Lung (tissue), 12 donors: Measurements from ENCODE around the gene SMAD5. TPM values are rescaled to one million over a fixed set of nuclear protein-coding genes. Genes with fewer than 3 reads are reported as not detected.

Experiments used
- ATAC-seq: fragments of 200-7000 bp; cut with Tn5 transposase; one replicate; pipeline ENCODE4 v1.9.1; 2020; ENCODE audit warnings: moderate number of reproducible peaks; ENCODE audit not compliant: insufficient read depth, low FRiP score
- DNase-seq, 3 donors: peaks; one replicate each; pipeline ENCODE4 v3.0.0-alpha.2; 2013 to 2017
- H3K27ac ChIP-seq, 2 donors: one replicate each; pipeline ENCODE4 v1.5.1; 2013; ENCODE audit warnings: mild to moderate bottlenecking in 2 of 2, moderate library complexity in 2 of 2, control low read depth in 1 of 2, inconsistent platforms in 1 of 2, low read depth in 1 of 2, low read length in 1 of 2
- H3K27me3 ChIP-seq, 3 donors: one replicate each; pipeline ENCODE4 v1.5.1; 2013; ENCODE audit warnings: low read length in 2 of 3; ENCODE audit not compliant: control insufficient read depth in 3 of 3, insufficient read depth in 3 of 3
- H3K36me3 ChIP-seq, 4 donors: one replicate each; pipeline ENCODE4 v1.5.1; 2013; ENCODE audit warnings: low read length in 4 of 4, mild to moderate bottlenecking in 1 of 4, moderate library complexity in 1 of 4; ENCODE audit not compliant: control insufficient read depth in 4 of 4, insufficient read depth in 4 of 4
- H3K4me1 ChIP-seq, 5 donors: one replicate each; pipeline ENCODE4 v1.5.1; 2013; ENCODE audit warnings: low read length in 5 of 5, mild to moderate bottlenecking in 2 of 5, moderate library complexity in 1 of 5; ENCODE audit not compliant: control insufficient read depth in 5 of 5, insufficient read depth in 5 of 5
- H3K4me3 ChIP-seq: one replicate; pipeline ENCODE4 v1.5.1; 2013; ENCODE audit warnings: mild to moderate bottlenecking, control low read depth, moderate library complexity
- H3K9ac ChIP-seq, 2 donors: one replicate each; pipeline ENCODE4 v1.5.1; 2013; ENCODE audit warnings: low read length in 2 of 2, control low read depth in 1 of 2; ENCODE audit not compliant: insufficient read depth in 1 of 2
- H3K9me3 ChIP-seq, 4 donors: one replicate each; pipeline ENCODE4 v1.5.1; 2013; ENCODE audit warnings: low read length in 3 of 4, mild to moderate bottlenecking in 1 of 4, moderate library complexity in 1 of 4; ENCODE audit not compliant: control insufficient read depth in 4 of 4, insufficient read depth in 3 of 4
- CTCF ChIP-seq: IDR thresholded peaks from 2 replicates; pipeline ENCODE4 v1.5.1; 2012; ENCODE audit warnings: mild to moderate bottlenecking; ENCODE audit errors: control extremely low read depth, extremely low read depth
- WGBS, 2 donors: extraction: QIAGEN DNeasy Blood & Tissue Kit; methylation state at CpG; one replicate each; pipeline ENCODE4 v1.1.7; 2013; 5-methylcytosine and 5-hydroxymethylcytosine counted together
- polyA plus RNA-seq, 2 donors: library from polyadenylated mRNA; stranded (reverse); fragments of 200-250 nt; gene quantifications; one replicate each; pipeline ENCODE4 v1.2.1, GENCODE V29; 2013
- total RNA-seq, 2 donors: library from RNA; depleted of rRNA in 1 of 2; stranded (reverse); fragments of >200 nt in 1 of 2; gene quantifications; one replicate each; pipeline ENCODE4 v1.2.1, GENCODE V29; 2014 to 2021
- donor health status: control.
- donor health status: control.
- donor health status: Bipolar disorder and iron deficiency.
- donor health status: healthy.
- donor health status: DM: yes; HTN: yes; CAD: no.

The SMAD5 gene
- total and polyA plus RNA-seq, 4 donors, result 8.8 to 67.0 (median 26.6) TPM

DNA sequence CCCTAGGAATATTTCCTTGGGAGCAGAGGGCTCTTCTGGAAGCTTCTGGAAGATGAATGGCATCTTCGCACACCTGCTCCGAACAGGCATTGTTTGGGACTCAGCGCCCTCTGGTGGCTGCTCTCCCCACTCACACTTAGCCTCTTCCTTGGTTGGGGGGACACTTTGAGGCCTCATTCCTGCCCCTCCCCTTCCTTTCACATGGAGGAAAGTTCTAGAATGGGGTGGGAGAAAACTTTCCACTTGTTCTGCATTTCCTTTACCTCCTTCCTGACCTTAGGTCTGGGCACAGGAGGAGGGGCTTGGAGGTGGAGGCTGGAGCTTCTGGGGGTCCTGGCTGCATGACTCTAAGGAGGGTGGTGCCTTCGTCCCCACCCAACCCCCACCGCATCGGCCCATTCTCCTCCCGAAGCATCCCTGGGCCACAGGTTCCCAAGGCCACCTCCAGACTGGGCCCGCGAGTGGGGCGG is 79.6 kb downstream of the SMAD5 start:
- Histone ChIP-seq H3K9me3 (peaks cover 0 to 3% (median 0%) of the 10 kb centered on the region in 4 donors), H3K4me1 (no peaks in the 10 kb centered on the region), H3K9ac (no peak overlapping the region), H3K27ac (no peak overlapping the region), H3K4me3 (no peak overlapping the region), H3K36me3 (no peaks in the 10 kb centered on the region), H3K27me3 (peaks cover 0 to 10% (median 3%) of the 10 kb centered on the region in 3 donors)
- ATAC-seq (no peak), DNase-seq (peak; percentile 41 to 55 (median 42))
- TF ChIP-seq CTCF, result peak; percentile 38
- WGBS, 2 donors, result 49 to 57% methylated on average over 10 of the region's 10 CpGs

GRCh38 chr5:136213919-136214493 is 81.4 kb downstream of the SMAD5 start:
- no peak overlapping the region for H3K27ac ChIP-seq
- DNase-seq (no peak), ATAC-seq (no peak)
- H3K9ac ChIP-seq, result no peak overlapping the region
- no peaks in the 10 kb centered on the region for H3K36me3 ChIP-seq
- H3K9me3 ChIP-seq, result peaks cover 0 to 4% (median 0%) of the 10 kb centered on the region in 4 donors
- WGBS, 2 donors, result 60 to 66% methylated on average over 9 of the region's 9 CpGs
- TF ChIP-seq CTCF, result no peak
- no peaks in the 10 kb centered on the region for H3K4me1 ChIP-seq
- H3K27me3 ChIP-seq, result peaks cover 0 to 10% (median 3%) of the 10 kb centered on the region in 3 donors
- no peak overlapping the region for H3K4me3 ChIP-seq

- no peak overlapping the region for H3K27ac ChIP-seq
- no peak for TF ChIP-seq CTCF
- no peak for ATAC-seq
- no peak overlapping the region for H3K4me3 ChIP-seq
- WGBS, 2 donors, result 79 to 89% methylated on average over 4 of the region's 4 CpGs
- peaks cover 0 to 10% (median 3%) of the 10 kb centered on the region in 3 donors for H3K27me3 ChIP-seq
- DNase-seq, result no peak
- H3K4me1 ChIP-seq, result no peaks in the 10 kb centered on the region
- peaks cover 0 to 12% (median 2%) of the 10 kb centered on the region in 4 donors for H3K9me3 ChIP-seq
- H3K9ac ChIP-seq, result no peak overlapping the region
- H3K36me3 ChIP-seq, result no peaks in the 10 kb centered on the region
Measured at GRCh38 chr5:136215812-136216211, 83.2 kb downstream of the SMAD5 start.
